ENCODE measurements around the gene CFAP57. TPM values are rescaled to one million over a fixed set of nuclear protein-coding genes. Genes with fewer than 3 reads are reported as not detected.

Gene CFAP57
- total and polyA plus RNA-seq, 2 donors from 2014 or later = 0.34 to 2.3 TPM

DNA sequence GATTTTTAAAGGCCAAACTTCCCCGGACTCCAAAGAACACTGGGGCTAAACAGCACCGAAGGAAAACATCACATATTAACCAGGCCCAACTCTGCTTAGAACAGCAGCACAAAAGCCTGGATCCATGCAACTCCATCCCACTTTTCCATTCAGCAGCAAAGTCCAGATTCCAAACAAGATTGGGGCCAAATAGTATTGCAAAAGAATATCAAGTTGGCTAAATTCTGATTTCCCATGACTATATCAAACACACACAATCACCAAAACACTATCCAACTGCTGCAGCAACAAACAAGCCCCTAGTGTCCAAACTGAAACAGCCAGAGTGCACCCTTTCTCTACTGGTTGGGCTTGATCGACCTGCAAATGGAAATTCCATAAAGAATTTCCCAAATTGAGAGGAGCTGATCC, 78.2 kb downstream of the CFAP57 start:
- Histone ChIP-seq H3K36me3 (ENCODE audit: control insufficient read depth in 2 of 3, insufficient read depth in 3 of 3, low read length in 3 of 3) (no peaks in the 10 kb centered on the region), H3K4me3 (ENCODE audit: low read length in 3 of 3) (peak overlapping the region in 2 of 3 donors; percentile 14 to 45), H3K4me1 (ENCODE audit: control insufficient read depth in 2 of 3, insufficient read depth in 2 of 3, low read depth in 1 of 3, low read length in 3 of 3) (no peaks in the 10 kb centered on the region), H3K27ac (ENCODE audit: low read depth in 2 of 2, low read length in 2 of 2) (peak overlapping the region; percentile 35 to 47), H3K9ac (ENCODE audit: low read length in 3 of 3) (no peak overlapping the region), H3K9me3 (ENCODE audit: control insufficient read depth in 2 of 3, insufficient read depth in 1 of 3, low read length in 3 of 3) (no peaks in the 10 kb centered on the region), H3K27me3 (ENCODE audit: control insufficient read depth, insufficient read depth, low read length) (no peaks in the 10 kb centered on the region)
- no peak for DNase-seq
- no peak for FAIRE-seq
- intact Hi-C loops (cut with DNase I) = no loop called here
- TF ChIP-seq, protein P1, sequence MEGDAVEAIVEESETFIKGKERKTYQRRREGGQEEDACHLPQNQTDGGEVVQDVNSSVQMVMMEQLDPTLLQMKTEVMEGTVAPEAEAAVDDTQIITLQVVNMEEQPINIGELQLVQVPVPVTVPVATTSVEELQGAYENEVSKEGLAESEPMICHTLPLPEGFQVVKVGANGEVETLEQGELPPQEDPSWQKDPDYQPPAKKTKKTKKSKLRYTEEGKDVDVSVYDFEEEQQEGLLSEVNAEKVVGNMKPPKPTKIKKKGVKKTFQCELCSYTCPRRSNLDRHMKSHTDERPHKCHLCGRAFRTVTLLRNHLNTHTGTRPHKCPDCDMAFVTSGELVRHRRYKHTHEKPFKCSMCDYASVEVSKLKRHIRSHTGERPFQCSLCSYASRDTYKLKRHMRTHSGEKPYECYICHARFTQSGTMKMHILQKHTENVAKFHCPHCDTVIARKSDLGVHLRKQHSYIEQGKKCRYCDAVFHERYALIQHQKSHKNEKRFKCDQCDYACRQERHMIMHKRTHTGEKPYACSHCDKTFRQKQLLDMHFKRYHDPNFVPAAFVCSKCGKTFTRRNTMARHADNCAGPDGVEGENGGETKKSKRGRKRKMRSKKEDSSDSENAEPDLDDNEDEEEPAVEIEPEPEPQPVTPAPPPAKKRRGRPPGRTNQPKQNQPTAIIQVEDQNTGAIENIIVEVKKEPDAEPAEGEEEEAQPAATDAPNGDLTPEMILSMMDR (IDR thresholded peaks at IDR 0.05; ENCODE audit: borderline replicate concordance, extremely low read depth, insufficient read depth) = no peak

DNA sequence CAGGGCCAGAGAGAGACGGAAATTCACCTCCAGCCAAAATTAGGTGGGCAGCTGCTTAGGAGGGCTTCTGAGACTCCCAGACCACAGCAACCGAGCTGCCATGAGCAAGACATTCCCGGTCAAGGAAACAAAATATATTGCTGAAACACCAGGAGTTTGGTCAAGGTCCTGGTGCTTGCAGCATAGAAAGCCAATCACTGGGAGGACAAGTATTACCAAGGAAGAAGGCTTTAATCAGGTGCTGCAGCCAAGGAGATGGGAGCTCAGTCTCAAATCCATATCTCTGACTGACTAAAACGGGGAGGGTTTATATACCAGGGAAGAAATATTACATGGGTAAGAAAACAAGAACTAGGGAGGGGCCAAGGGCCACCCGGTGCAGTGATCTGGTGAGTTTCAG, 78.9 kb downstream of the CFAP57 start:
- TF ChIP-seq, protein P1 (IDR thresholded peaks at IDR 0.05; ENCODE audit: borderline replicate concordance, extremely low read depth, insufficient read depth) = no peak
- FAIRE-seq = no peak
- no peak overlapping the region for H3K4me3 ChIP-seq (ENCODE audit: low read length in 3 of 3)
- no peaks in the 10 kb centered on the region for H3K27me3 ChIP-seq (ENCODE audit: control insufficient read depth, insufficient read depth, low read length)
- H3K4me1 ChIP-seq (ENCODE audit: control insufficient read depth in 2 of 3, insufficient read depth in 2 of 3, low read depth in 1 of 3, low read length in 3 of 3) = no peaks in the 10 kb centered on the region
- H3K27ac ChIP-seq (ENCODE audit: low read depth in 2 of 2, low read length in 2 of 2) = no peak overlapping the region
- H3K36me3 ChIP-seq (ENCODE audit: control insufficient read depth in 2 of 3, insufficient read depth in 3 of 3, low read length in 3 of 3) = no peaks in the 10 kb centered on the region
- no peak for DNase-seq
- no peak overlapping the region for H3K9ac ChIP-seq (ENCODE audit: low read length in 3 of 3)
- H3K9me3 ChIP-seq (ENCODE audit: control insufficient read depth in 2 of 3, insufficient read depth in 1 of 3, low read length in 3 of 3) = no peaks in the 10 kb centered on the region
- intact Hi-C loops (cut with DNase I) = no loop called here

DNA sequence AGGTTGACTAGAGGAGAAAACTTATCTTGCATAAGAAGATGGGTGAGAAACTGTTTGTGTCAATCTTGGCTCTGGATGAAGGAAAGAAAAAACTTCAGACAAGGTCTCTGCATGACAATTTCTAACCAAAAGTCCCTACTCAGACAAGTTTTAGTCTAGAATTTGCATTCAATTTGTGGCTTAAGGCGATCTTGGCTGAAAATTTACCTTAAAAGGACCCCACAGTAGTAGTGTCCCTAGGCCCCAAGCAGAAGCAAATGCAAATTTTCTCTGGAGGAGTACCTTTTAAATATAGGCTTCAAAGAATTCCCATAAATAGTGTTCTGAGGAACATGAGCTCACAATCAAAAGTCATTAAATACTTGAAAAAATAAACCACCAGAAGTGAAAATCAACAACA, 80.1 kb downstream of the CFAP57 start:
- TF ChIP-seq, protein P1 (IDR thresholded peaks at IDR 0.05; ENCODE audit: borderline replicate concordance, extremely low read depth, insufficient read depth) = no peak
- Histone ChIP-seq H3K4me1 (ENCODE audit: control insufficient read depth in 2 of 3, insufficient read depth in 2 of 3, low read depth in 1 of 3, low read length in 3 of 3) (peaks cover 0 to 5% (median 5%) of the 10 kb centered on the region in 3 donors), H3K27me3 (ENCODE audit: control insufficient read depth, insufficient read depth, low read length) (no peaks in the 10 kb centered on the region), H3K36me3 (ENCODE audit: control insufficient read depth in 2 of 3, insufficient read depth in 3 of 3, low read length in 3 of 3) (no peaks in the 10 kb centered on the region), H3K27ac (ENCODE audit: low read depth in 2 of 2, low read length in 2 of 2) (no peak overlapping the region), H3K9ac (ENCODE audit: low read length in 3 of 3) (no peak overlapping the region), H3K4me3 (ENCODE audit: low read length in 3 of 3) (no peak overlapping the region), H3K9me3 (ENCODE audit: control insufficient read depth in 2 of 3, insufficient read depth in 1 of 3, low read length in 3 of 3) (no peaks in the 10 kb centered on the region)
- FAIRE-seq (no peak), DNase-seq (no peak)
- intact Hi-C loops (cut with DNase I) = no loop called here

DNA sequence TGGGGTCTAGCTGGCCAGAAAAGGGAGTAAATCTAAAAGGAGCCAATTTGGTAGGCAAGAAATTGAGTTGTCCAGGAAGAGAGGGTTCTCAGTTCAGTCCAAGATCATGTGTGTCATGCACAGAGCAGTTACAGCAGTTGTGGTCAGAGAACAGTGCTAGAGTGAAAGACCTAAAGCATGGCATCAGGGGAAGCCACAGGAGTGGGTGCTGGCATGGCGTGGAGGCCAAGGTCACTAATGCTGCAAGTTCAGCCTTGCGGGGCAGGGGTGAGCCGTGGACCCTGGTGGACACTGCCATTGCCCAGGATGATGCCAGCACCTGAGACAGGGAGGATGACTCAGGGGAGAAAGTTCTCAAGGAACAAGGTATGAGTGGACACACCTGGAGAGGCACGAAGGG, 81.0 kb downstream of the CFAP57 start:
- DNase-seq (no peak), FAIRE-seq (no peak)

More for the DNA sequence above, 81.0 kb downstream of the CFAP57 start:
- Histone ChIP-seq H3K4me1 (ENCODE audit: control insufficient read depth in 2 of 3, insufficient read depth in 2 of 3, low read depth in 1 of 3, low read length in 3 of 3) (peaks cover 0 to 6% (median 5%) of the 10 kb centered on the region in 3 donors), H3K9ac (ENCODE audit: low read length in 3 of 3) (no peak overlapping the region), H3K27ac (ENCODE audit: low read depth in 2 of 2, low read length in 2 of 2) (no peak overlapping the region), H3K36me3 (ENCODE audit: control insufficient read depth in 2 of 3, insufficient read depth in 3 of 3, low read length in 3 of 3) (no peaks in the 10 kb centered on the region), H3K4me3 (ENCODE audit: low read length in 3 of 3) (no peak overlapping the region), H3K27me3 (ENCODE audit: control insufficient read depth, insufficient read depth, low read length) (no peaks in the 10 kb centered on the region), H3K9me3 (ENCODE audit: control insufficient read depth in 2 of 3, insufficient read depth in 1 of 3, low read length in 3 of 3) (no peaks in the 10 kb centered on the region)
- intact Hi-C loops (cut with DNase I) = no loop called here
- TF ChIP-seq, protein P1 (IDR thresholded peaks at IDR 0.05; ENCODE audit: borderline replicate concordance, extremely low read depth, insufficient read depth) = no peak
